Measurements from ENCODE around the gene CST1.
"Not testable (repeated sequence)": the region's sequence is repeated elsewhere in the genome, so short reads cannot be mapped to it uniquely, and the experiment has no call there.

The CST1 gene

DNA sequence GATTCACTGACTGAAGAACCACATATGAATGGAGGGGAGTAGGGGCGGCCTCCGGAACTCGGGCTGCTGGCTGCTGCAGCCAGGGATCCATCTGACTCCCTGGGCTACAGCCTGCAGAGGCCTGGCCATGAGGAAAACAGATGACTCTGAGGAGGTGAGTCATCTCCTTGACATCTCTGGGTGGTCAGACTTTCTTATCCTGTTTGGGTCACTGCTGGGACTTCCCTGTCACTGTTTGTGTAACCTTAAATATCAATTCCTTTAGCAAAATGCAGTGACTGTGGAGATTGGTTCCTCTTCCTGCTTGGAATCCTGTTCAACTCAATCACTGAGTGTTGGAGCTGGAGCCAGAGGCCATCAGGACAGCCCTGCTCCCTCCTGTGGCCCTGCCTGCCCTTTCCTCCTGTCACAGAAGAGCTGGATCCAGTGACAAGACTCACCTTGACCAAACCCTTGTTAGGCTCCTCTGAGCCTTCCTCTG lies 4.4 kb upstream of the CST1 start:
- not testable (repeated sequence) for DNase-seq (ENCODE audit: low read depth, low spot score)

DNA sequence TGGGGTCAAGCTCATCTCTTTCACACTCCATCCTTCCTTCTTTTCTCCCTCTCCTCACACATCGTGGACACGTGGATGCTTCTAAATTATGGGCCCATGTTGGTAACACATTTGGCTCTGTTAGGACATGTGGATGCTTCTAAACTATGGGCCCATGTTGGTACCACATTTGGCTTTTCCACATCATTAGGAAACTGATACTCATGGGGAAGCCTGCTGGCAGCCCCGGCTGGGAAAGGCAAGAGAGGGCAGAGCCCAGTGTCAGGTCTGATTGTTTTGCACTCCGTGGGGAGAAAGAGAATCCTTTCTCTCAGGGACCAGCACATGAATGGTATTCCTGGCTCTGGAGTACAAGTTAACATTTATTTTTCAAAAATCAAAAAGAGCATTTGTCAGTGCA lies 4.0 kb upstream of the CST1 start:
- no peak for DNase-seq (ENCODE audit: low read depth, low spot score)

DNA sequence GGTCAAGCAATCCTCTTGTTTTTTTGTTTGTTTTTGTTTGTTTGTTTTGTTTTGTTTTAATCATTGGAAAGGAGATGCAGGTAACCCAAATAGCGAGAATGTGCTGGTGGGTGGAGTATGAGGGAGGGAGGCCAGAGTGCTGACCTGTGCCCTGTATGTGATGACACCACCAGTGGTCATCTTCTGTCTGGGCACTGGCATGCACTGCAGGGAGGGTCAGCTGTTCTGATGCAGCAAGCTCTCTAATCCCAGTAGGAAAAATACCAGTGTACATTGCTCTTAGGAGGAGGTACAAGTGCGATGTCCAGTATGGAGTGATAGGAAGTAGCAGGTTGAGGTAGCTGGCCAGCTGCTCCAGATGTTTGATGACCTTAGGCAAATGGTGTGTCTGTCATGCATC lies 2.9 kb upstream of the CST1 start:
- DNase-seq (ENCODE audit: low read depth, low spot score), result no peak

DNA sequence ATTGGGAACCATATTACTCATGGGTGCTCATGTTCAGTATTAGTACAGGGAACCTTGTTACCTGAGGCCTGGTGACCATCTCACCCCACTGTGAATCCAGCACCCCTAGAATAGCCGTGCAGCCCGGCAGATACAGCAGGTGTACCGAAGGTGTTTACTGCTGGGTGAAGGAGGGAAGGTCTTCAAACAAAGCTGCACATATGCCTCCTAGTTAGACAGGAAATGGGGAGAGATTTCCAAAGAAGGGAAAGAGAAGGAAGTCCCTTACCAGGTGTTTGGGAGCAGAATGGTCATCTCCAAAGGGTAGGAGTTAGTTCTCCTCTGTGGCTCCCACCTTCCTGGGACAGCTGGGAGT lies 2.4 kb upstream of the CST1 start:
- no peak for DNase-seq (ENCODE audit: low read depth, low spot score)

DNA sequence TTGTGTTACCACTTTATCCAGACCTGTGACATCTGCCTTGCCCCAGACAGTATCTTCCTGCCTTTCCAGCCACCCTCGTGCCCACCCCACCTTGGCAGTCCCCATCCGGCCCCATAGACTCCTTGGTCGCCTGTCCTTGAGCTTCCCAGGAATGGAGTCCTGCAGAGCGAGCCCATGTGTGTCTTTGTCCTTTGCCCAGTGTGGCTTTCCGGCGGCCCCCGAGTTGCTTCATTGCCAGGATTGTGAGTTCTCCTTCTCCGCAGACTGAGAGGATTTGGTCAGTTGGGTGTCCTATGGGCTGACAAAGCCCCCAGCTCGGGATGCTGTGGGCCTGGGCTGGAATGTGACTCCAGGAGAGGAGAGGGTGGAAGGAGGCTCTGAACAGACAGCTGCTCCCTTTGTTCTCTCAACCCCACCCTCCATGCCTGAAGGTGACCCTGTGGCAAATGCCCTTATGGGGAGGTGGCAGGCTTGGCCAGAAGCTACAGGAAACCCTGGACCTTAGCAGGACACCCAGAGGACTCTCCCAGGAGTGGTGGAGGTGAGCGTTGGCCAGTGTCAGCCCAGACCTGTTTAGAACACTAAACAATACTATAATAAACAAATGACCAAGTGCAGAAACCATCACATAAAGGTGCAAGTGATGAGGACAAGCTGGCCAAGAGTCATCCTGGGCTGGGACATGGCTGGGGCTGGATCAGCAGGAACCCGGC lies 1.9 kb upstream of the CST1 start:
- DNase-seq (ENCODE audit: low read depth, low spot score), result no peak

DNA sequence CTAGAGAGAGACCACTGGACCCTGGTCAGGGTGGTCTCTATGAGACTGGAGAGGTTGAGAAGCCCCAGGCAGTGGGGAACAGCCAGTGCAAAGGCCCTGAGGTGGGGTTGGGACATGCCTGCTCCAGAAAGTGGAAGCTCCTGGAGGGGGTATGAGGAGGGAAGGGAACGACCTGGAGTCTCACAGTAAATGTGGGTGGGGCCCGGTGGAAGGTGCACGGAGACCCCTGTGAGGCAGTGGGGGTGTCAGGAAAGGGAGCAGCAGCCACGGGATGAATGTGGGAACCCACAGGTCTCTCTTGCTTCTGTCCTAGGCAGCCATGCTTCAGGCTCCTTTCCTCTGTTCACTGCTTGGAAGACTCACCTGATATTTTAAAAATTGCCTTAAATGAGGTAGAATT lies 1.3 kb upstream of the CST1 start:
- DNase-seq (ENCODE audit: low read depth, low spot score), result no peak

DNA sequence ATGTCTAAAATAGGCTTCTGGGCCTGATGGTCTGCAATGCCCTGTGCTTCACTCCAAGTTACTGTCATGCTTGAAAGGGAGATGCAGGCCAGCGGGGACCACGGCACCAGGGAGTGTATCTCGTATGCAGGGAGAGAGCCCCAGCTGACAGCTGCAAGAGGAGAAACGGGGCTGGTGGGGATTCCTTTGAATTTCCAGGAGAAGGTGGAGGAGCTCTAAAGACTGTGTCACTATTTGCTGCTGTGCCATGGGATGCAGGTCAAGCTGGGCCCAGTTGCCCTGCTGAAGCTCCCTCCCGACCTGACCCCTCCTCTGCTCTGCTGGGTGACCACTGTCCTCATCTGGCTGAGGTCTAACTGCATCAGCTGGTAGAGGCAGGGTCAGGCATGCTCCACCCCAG lies 989 bp downstream of the CST1 start:
- DNase-seq (ENCODE audit: low read depth, low spot score), result no peak

DNA sequence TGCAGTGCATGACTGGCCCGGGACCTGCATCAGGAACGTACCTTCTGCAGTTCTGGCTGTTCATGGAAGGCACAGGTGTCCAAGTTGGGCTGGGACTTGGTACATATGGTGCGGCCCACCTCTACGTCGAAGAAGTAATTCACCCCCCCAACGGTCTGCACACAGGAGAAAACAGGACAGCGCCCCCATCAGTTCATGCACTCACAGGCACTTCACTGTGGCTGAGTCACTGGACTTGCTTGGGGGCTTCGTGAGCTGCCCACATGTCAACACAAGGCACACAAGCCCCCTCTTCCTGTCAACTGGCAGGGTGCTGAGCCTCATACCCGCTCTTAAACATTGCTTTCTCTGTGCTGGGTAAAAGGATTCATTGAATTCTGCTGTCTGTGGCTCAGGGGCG lies 1.8 kb downstream of the CST1 start:
- not testable (repeated sequence) for DNase-seq (ENCODE audit: low read depth, low spot score)

DNA sequence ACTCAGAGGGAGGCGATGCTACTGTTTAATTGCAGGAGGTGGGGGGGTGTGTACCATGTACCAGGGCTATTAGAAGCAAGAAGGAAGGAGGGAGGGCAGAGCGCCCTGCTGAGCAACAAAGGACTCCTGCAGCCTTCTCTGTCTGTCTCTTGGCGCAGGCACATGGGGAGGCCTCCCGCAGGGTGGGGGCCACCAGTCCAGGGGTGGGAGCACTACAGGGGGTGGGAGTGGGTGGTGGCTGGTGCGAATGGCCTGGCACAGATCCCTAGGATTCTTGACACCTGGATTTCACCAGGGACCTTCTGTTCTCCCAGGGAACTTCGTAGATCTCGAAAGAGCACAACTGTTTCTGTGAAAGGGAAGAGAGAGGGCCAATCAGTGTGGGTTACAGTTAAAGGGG lies 3.2 kb downstream of the CST1 start:
- not testable (repeated sequence) for DNase-seq (ENCODE audit: low read depth, low spot score)

DNA sequence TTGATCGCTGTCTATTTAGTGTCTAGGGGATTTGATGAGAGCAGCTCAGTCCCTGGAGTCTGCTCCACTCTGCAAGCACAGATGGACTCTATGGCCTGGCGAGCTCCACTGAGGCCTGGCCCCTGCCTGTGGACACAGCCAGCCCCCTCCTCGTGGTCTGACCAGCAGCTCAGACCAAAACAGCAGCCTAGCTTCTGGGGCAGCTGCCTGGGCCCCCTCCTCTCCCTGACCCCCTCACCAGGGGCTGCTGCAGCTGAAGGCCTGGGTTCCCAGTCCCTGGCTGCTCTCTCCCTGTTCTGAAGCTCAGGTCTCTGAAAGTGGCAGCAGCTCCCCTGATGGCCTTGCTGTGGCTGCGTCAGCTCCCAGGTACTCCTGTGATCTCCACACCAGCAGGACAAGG lies 3.6 kb downstream of the CST1 start:
- DNase-seq (ENCODE audit: low read depth, low spot score), result not testable (repeated sequence)

DNA sequence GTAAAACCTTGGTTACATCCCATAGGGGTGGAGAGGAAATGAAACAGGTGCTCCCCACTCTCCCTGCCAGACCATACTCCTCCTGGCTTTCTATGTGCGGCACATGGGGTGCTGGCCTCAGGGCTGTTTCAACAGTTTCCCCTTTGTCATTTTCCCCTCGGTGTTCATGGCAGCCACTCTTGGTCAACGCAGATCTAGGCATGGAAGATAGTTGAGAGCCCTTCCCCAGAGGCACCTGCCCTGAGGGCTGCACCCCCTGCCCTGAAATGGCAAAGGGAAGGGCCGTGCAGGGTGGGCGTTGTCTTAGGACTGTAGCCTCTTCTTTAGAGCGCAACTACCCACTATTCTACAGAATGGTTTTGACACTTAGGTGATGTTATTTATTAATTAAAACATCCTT lies 4.4 kb downstream of the CST1 start:
- no peak for DNase-seq (ENCODE audit: low read depth, low spot score)

DNA sequence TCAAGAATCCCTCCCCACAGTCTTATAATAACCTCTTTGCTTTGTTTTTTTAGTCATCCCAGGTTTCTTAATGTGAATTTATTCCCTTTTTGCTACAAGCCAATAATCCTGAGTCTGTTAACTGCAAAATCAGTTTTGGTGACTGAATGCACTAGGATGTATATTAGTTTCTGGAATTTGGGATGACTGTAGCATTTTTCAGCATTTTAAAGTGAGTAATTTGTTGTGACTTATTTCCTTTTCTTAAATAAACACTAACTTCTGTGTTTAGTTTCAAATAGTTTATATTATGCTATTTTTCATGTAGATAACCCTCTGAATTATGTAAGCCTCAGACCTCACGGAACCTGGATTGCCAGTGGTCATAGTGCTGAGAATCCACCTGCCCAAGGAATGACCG lies 5.5 kb downstream of the CST1 start:
- no peak for DNase-seq (ENCODE audit: low read depth, low spot score)

DNA sequence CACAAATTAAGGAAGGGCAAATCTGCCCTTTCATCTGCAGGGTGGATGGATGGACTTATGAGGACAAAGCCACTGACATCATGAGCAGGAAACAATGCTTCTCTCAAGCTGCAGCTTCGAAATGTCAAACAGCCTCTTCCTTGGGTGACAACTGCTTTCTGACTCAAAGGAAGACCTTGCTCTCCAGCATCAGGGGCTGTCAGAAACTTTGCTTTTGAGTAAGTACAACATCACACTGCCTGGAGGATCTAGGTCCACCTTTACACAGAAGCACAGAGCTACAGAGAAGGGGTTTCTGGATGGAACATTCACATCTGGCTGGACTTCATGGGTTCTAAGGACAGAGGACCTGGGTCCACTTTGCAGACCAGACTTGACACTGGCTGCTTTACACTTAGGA lies 5.9 kb downstream of the CST1 start:
- no peak for DNase-seq (ENCODE audit: low read depth, low spot score)

DNA sequence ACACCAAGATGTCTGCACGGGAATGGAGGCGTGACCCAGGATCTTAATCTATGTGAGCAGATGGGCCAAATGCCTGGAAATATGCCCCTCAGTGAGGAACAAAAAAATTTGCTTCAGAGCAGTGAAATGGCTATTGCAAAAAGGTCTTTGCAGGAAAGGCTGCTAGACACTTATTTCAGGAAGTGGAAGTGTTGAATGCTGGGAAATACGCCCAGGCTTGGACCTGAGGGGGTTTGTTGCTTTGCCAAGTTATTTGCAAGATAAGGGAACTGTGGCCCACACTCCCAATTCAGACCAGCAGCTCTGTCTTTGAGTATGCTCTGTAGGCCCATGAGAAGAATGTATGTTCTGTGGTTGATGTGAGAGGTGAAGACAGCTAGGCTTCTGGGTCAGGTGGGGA lies 15.3 kb downstream of the CST1 start:
- DNase-seq (ENCODE audit: low read depth, low spot score), result not testable (repeated sequence)

DNA sequence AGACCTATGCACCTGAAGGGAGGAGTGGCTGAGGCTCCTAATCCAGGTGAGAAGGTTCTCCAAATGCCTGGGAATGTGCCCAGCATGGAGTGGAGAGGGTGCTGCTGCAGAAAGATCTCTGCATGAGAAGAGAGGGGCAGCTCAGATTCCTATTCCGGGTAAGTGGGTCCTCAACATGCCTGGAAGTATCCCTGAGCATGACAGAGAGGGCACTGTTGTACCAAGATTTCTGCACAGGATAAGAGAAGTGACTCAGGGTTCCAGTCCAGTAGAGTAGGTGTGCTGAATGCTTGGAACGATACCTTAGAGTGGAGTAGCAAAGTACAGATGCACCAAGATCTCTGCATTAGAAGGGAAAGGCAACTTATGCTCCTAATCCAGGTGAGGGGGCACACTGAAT lies 15.8 kb downstream of the CST1 start:
- DNase-seq (ENCODE audit: low read depth, low spot score), result not testable (repeated sequence)

DNA sequence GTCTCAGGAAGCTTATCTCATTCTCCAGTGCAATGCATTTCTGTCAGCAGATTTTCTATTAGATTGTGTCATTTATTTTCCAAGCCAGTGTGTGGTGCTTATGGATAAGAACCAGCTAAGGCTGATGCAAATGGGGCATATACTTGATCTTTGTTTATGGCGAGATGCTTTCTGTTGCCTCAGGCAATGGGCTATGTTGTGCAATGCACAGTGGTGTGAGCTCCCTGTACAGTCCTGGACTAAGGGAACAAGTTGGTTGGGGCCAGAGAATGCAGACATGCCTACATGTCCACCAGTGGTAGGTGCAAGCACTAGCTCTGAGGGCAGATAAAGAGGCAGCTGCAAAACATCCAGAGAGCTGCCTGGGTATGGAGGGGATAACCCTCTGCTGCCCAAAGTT lies 16.3 kb downstream of the CST1 start:
- not testable (repeated sequence) for DNase-seq (ENCODE audit: low read depth, low spot score)

DNA sequence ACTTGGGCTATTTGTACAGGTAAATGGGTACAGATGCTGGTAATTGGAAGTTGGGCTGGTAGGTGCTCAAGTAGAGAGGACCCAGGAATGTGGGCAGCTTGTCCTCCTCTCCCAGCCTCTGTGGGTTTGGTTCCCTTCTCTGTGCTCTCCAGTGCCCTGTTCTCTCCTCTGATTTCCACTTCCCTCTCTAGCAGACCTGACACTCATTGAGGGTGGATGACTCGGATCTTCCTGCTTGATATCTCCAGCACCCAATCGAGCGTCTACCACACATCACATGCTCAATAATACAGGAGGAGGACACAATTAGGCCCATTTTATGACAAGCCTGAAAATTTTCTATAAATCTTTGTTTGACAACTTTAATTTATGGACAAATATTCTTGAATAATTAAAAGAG lies 23.7 kb downstream of the CST1 start:
- DNase-seq (ENCODE audit: low read depth, low spot score), result no peak

DNA sequence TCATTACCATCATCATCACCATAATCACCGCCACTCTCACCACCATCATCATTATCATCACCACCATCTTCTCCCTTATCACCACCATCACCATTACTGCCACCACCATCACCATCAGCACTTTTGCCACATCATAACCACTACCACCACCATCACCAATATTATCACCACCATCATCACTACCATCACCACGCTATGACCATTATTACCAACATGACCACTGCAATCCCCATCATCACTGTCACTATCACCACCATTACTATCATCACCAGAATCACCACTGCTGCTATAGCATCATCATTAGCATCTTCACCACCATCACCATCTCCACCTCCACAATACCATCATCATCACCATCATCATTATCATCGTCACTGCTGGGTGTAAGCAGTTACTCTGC lies 25.6 kb downstream of the CST1 start:
- DNase-seq (ENCODE audit: low read depth, low spot score), result no peak

DNA sequence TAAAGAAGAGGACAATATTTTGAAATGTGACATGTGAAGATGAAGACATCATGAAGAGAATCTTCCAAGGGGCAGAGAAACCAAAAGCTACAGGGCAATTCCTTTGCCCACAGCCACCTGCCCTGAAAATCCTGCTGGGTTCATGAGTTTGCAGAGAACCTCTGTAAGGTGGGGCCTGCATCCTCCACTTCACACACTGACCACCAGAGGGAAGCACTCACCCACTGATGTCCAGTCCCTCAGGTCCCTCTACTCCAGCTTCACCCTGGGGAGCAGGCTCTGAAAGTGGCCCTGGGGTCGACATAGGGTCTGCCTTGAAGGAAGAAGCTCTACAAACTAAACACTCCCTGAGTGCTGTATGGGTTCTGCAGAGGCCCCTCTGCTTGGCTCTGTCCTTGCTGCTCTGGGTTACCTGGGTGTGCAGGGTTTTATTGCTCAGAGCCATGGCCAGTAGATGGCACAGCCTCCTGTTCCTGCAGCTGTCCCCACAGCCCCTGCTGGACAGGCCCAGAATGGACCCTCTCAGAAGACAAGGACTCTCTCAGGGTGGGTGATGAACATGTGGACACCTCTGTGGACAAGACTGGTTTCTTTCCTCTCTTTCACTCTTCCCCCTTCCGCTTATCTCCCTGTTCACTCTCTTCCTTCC lies 27.0 kb downstream of the CST1 start:
- DNase-seq (ENCODE audit: low read depth, low spot score), result not testable (repeated sequence)

DNA sequence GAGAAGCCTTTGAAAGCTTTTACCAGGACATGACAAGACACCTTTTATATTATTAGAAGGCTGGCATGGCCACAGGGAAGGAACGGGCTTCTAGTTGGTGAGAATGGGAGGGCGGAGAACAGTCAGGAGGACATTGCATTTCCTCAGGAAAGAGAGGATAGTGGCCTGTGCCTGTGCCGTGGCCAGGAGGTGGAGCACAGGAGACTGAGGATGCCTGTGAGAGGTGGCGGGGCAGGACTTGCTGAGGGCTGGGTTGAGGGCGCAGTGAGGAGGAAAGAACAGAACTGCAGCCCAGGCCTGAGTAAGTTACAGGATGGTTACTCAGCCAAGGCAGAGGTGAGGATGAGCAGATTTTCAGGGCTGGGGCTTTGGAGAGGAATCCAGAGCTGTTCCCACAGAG lies 27.9 kb downstream of the CST1 start:
- DNase-seq (ENCODE audit: low read depth, low spot score), result not testable (repeated sequence)

DNA sequence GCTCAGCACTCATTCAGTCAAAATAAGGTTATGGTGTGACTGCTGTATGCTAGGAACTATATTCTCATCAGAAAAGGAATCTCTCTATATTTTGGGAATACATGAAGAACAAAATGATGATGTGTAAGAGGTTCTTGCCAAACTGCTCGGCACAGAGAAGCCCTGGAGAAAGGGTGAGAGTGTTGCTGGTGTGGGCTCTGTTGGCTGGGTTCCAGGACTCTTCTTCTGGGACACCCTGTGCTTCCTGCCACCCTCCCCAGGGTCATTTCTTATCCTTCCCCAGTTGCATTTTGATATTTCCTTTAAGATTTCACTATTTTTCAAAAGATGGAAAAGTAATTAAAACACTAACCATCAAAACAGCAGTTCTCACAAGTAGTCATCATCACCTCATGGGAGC lies 28.8 kb downstream of the CST1 start:
- no peak for DNase-seq (ENCODE audit: low read depth, low spot score)

DNA sequence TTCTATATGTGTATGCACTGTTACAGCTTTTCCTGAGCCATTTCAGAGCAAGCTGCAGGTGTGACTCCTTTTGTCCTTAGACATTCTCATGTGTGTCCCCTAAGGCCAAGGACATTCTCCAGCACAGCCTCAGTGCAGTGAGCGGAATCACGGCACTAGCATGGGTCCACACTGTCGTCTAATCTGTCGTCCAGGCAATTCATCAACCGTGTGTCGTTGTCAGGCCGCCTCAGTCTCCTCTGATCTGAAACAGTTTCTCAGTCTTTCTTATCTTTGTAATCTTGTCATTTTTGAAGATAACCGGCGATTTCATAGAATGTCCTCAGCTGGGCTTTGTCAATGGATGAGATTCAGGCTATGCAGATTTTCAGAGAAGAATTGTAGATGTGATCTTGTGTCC lies 31.4 kb downstream of the CST1 start:
- not testable (repeated sequence) for DNase-seq (ENCODE audit: low read depth, low spot score)

DNA sequence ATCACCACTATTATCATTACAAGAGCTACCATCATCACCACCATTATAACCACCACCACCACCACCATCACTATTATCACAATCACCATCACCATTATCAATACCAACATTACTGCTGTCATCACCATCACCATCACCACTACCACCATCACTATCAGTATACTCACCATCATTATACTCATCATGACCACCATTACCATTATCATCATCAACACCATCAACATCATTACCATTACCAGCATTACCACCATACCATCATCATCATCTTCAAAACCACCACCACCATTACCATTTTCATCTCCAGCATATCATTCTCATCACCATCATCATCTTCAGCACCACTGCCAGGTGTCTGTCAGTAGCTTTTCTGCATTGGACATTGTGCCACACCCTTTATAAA lies 39.0 kb downstream of the CST1 start:
- DNase-seq (ENCODE audit: low read depth, low spot score), result not testable (repeated sequence)

DNA sequence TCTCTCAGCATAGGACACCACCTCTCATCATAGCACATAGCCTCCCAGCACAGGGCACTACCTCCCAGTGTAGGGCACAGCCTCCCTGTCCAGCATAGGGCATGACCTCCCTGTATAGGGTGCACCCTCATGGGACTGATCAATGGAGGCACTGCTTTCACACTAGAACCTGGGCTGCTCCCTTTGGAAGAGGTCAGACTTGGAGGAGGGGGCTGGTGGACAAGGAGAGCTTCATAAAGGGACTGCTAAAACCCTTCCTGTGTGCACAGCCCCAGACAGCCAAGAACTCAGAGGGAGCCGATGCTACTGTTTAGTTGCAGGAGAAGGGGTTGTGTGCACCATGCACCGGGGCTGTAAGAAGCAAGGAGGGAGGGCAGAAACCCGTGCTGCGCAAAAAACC lies 40.0 kb downstream of the CST1 start:
- no peak for DNase-seq (ENCODE audit: low read depth, low spot score)
